K562 (cell line): ENCODE data around the gene MNDA. TPM values are rescaled to one million over a fixed set of nuclear protein-coding genes. Genes with fewer than 3 reads are reported as not detected.

Source experiments
- ATAC-seq: fragments of 200-7000 bp; cut with Tn5 transposase; 3 replicates; pipeline ENCODE4 v1.9.1; 2020; ENCODE audit warnings: moderate library complexity
- BruUV-seq: library from RNA; stranded (reverse); fragments of 400-500 nt; replicated peaks from 2 replicates; lab custom pipeline; 2021; lab: Mats Ljungman, UMichigan
- CTCF ChIA-PET: fragments of 300-600 bp; formaldehyde crosslinking; extraction: SDS; loops from one replicate; lab custom pipeline; 2021; ENCODE audit warnings: low intra/inter-chr PET ratio; lab: Yijun Ruan, JAX
- POLR2A ChIA-PET: fragments of 300-600, 350-650 bp; sonication (Branson Sonifier 250); formaldehyde crosslinking; extraction: SDS; loops from one replicate; lab custom pipeline; 2021; ENCODE audit warnings: antibody characterized with exemption, inconsistent platforms; lab: Yijun Ruan, JAX
- DNase-seq, 4 experiments: peaks; one replicate each; pipeline versions ENCODE4 v3.0.0 to v3.0.0-alpha.2; 2011 to 2018; ENCODE audit warnings: low spot score in 3 of 4, mixed read lengths in 3 of 4; ENCODE audit errors: extremely low read depth in 1 of 4
- FAIRE-seq: peaks from 2 replicates; lab custom pipeline; 2011; peaks lifted over from hg19 to GRCh38; lab: Jason Lieb, UNC
- H2AFZ ChIP-seq: 2 replicates; pipeline ENCODE4 v1.6.0; 2011; ENCODE audit warnings: low read depth, low read length, control low read depth, inconsistent platforms
- H3K27ac ChIP-seq: fragments of 200-600 bp; 3 replicates; pipeline ENCODE4 v1.8.0; 2011; ENCODE audit warnings: low read depth, mild to moderate bottlenecking, control low read depth, inconsistent platforms, low read length, moderate library complexity, mixed read lengths; ENCODE audit errors: extremely low read depth
- H3K27me3 ChIP-seq, 2 experiments: fragments of 300-600 bp in 1 of 2; 2 replicates in 1 of 2; 3 replicates in 1 of 2; pipeline versions ENCODE4 v1.6.0 to v1.8.0; 2011; ENCODE audit warnings: inconsistent platforms in 2 of 2, low read length in 2 of 2, mild to moderate bottlenecking in 1 of 2, mixed read lengths in 1 of 2, moderate library complexity in 1 of 2; ENCODE audit not compliant: control insufficient read depth in 2 of 2, insufficient read depth in 2 of 2
- H3K36me3 ChIP-seq: fragments of 300-600 bp; 3 replicates; pipeline ENCODE4 v1.8.0; 2011; ENCODE audit warnings: mild to moderate bottlenecking, low read length, inconsistent platforms; ENCODE audit not compliant: control insufficient read depth, insufficient read depth
- H3K4me1 ChIP-seq, 2 experiments: fragments of 200-600 bp in 1 of 2; replicated peaks in 1 of 2; 2 replicates in 1 of 2; 3 replicates in 1 of 2; pipeline versions ENCODE4 v1.5.1 to v1.8.0; 2011; ENCODE audit warnings: inconsistent platforms in 2 of 2, low read length in 2 of 2, mild to moderate bottlenecking in 1 of 2, mixed read lengths in 1 of 2, moderate library complexity in 1 of 2; ENCODE audit not compliant: control insufficient read depth in 2 of 2, insufficient read depth in 2 of 2
- H3K4me2 ChIP-seq: 2 replicates; pipeline ENCODE4 v1.6.1; 2011; ENCODE audit warnings: low read length, control low read depth, inconsistent platforms, mixed read lengths; ENCODE audit not compliant: insufficient read depth
- H3K4me3 ChIP-seq: fragments of 200-600 bp; sonication (generic), shearing (Covaris generic); 2 replicates; pipeline ENCODE4 v1.5.1; 2016; ENCODE audit warnings: control low read depth, inconsistent platforms
- H3K79me2 ChIP-seq: fragments of 200-600 bp; 3 replicates; pipeline ENCODE4 v1.8.0; 2011; ENCODE audit warnings: low read length, inconsistent platforms; ENCODE audit not compliant: control insufficient read depth, insufficient read depth
- H3K9ac ChIP-seq, 2 experiments: 2 replicates each; pipeline versions ENCODE4 v1.6.0 to v1.6.1; 2011; ENCODE audit warnings: low read depth in 2 of 2, low read length in 2 of 2, control low read depth in 1 of 2, inconsistent platforms in 1 of 2, mild to moderate bottlenecking in 1 of 2, mixed read lengths in 1 of 2; ENCODE audit not compliant: insufficient read depth in 1 of 2
- H3K9me1 ChIP-seq: one replicate; pipeline ENCODE4 v1.6.0; 2011; ENCODE audit warnings: inconsistent platforms, mild to moderate bottlenecking, low read length, moderate library complexity; ENCODE audit not compliant: control insufficient read depth, insufficient read depth
- H3K9me3 ChIP-seq: replicated peaks from 2 replicates; pipeline ENCODE4 v1.5.1; 2011; ENCODE audit warnings: low read depth, low read length, inconsistent platforms; ENCODE audit not compliant: control insufficient read depth, insufficient read depth
- H4K20me1 ChIP-seq: replicated peaks from 2 replicates; pipeline ENCODE4 v1.6.1; 2011; ENCODE audit warnings: low read length, inconsistent platforms, mixed read lengths; ENCODE audit not compliant: control insufficient read depth, insufficient read depth
- ETV6 ChIP-seq, 3 experiments: fragments of 150-350 bp in 1 of 3; sonication (generic) in 1 of 3; formaldehyde crosslinking in 1 of 3; IDR thresholded peaks; 2 replicates each; pipeline versions ENCODE4 v1.6.1 to v1.8.0; 2014 to 2022; ENCODE audit warnings: borderline replicate concordance in 2 of 3, low read depth in 2 of 3, antibody characterized with exemption in 1 of 3, low read length in 1 of 3, mild to moderate bottlenecking in 1 of 3, missing genetic modification reagents in 1 of 3
- KLF1 ChIP-seq: fragments of 450-650 bp; IDR thresholded peaks from 2 replicates; pipeline ENCODE4 v1.6.1; 2016; ENCODE audit warnings: missing genetic modification characterization, missing compliant biosample characterization
- POLR2B ChIP-seq: fragments of 450-650 bp; IDR thresholded peaks from 2 replicates; pipeline ENCODE4 v1.6.1; 2018; ENCODE audit warnings: low read depth; ENCODE audit not compliant: partially characterized antibody
- TAF7 ChIP-seq: fragments of 450-650 bp; IDR thresholded peaks from 2 replicates; pipeline ENCODE4 v1.6.1; 2016; ENCODE audit warnings: missing genetic modification characterization, missing compliant biosample characterization
- WGBS: fragments of 100-300 bp; shearing (Covaris generic); methylation state at CpG from one replicate; pipeline ENCODE4 v1.1.6; 2016; ENCODE audit warnings: low coverage, mixed read lengths; ENCODE audit not compliant: insufficient coverage; ENCODE audit errors: missing lambda C conversion rate; 5-methylcytosine and 5-hydroxymethylcytosine counted together
- in situ Hi-C: fragments of 300-500 bp; cut with MboI; formaldehyde crosslinking; loops from 4 replicates; pipeline ENCODE4 v1.15.0; 2018; ENCODE audit warnings: inconsistent platforms, mixed read lengths
- intact Hi-C: fragments of 100-400 bp; cut with micrococcal nuclease; formaldehyde crosslinking; loops from 2 replicates; pipeline ENCODE4 v1.14.2; 2022
- polyA plus RNA-seq, 8 experiments: library from polyadenylated mRNA; depleted of rRNA in 4 of 8; stranded (reverse) in 5 of 8; unstranded in 3 of 8; fragments of >200 nt; fragmentation: Nextera tagmentation in 2 of 8; fragmentation: Illumina TruSeq in 1 of 8; extraction: Ambion mirVana in 2 of 8; extraction: Trizol in 1 of 8; gene quantifications; 2 replicates each; pipeline versions ENCODE4 v1.2.1 to v1.2.3, GENCODE V29; 2011 to 2014; ENCODE audit warnings: inconsistent platforms in 1 of 8, missing spikeins in 1 of 8
- total RNA-seq, 7 experiments: library from RNA; depleted of rRNA in 6 of 7; stranded (reverse); fragments of >200 nt in 6 of 7; fragmentation: Illumina TruSeq in 2 of 7; extraction: Trizol in 2 of 7; gene quantifications; 2 replicates each; pipeline versions ENCODE4 v1.2.1 to v1.2.3, GENCODE V29; 2011 to 2021; ENCODE audit warnings: low replicate concordance in 1 of 7

Gene MNDA
- total and polyA plus RNA-seq, 9 of the 15 experiments (the other 6 are each of a cell fraction or from before 2014, with no cell fraction given), result 0.08 to 0.14 (median 0.09) TPM; not detected in 6

DNA sequence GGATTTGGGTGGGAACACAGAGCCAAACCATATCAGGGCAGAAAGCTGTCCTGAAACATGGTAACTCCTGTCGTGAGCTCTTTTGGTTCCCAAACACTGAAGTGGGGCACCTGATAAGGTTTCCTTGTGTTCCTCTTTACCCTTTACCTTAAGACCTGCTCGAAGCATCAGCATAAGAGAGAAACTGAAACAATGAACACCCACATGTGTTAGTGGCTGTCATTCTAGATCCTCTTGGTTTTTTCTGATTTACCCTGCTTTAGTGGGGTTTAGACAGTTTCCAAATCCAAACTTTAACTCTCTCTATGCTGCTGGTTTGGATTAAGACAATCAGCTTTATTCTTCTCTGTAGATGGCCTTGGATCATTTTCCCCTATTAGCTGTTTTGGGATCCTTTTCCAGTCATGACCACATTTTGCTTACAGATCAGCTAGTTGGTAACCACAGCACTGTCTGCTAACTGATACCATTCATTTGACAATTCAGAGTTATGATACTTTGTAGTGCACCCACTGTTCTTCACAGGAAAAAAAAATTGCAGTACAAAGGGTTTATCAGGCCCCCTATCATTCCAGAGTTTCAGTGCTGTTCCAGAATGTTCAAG, 975 bp upstream of the MNDA start:
- ChIA-PET POLR2A (no interaction called here), CTCF (no interaction called here)
- H3K27me3 ChIP-seq, result no peaks in the 10 kb centered on the region
- no peaks in the 10 kb centered on the region for H3K79me2 ChIP-seq
- DNase-seq (no peak), FAIRE-seq (no peak), ATAC-seq (no peak)
- H4K20me1 ChIP-seq, result no peaks in the 10 kb centered on the region
- BruUV-seq, result no TSS peak
- in situ Hi-C loops (no loop called here), intact Hi-C loops (no loop called here)
- H2AFZ ChIP-seq, result peak overlapping the region; percentile 44; the same call in 1 of the 2 replicates
- H3K4me3 ChIP-seq, result no peak overlapping the region
- no peak overlapping the region for H3K4me2 ChIP-seq
- no peak overlapping the region for H3K9ac ChIP-seq
- 29% methylated on average over 2 of the region's 2 CpGs for WGBS
- H3K9me3 ChIP-seq, result no peaks in the 10 kb centered on the region; the same call in 1 of the 2 replicates
- no peak overlapping the region for H3K27ac ChIP-seq
- no peaks in the 10 kb centered on the region; a peak in 1 of 5 replicates for H3K4me1 ChIP-seq
- no peaks in the 10 kb centered on the region for H3K36me3 ChIP-seq
- H3K9me1 ChIP-seq, result no peaks in the 10 kb centered on the region
- TF ChIP-seq POLR2B, result no peak
- no peak for TF ChIP-seq ETV6 (IDR thresholded peaks at IDR 0.05; ENCODE audit: borderline replicate concordance in 1 of 2, low read depth in 2 of 2, low read length in 1 of 2)
- no peak for TF ChIP-seq ETV6 (CRISPR knock-in tag; IDR thresholded peaks at IDR 0.05; ENCODE audit: borderline replicate concordance)
- no peak for TF ChIP-seq TAF7 (tag)

DNA sequence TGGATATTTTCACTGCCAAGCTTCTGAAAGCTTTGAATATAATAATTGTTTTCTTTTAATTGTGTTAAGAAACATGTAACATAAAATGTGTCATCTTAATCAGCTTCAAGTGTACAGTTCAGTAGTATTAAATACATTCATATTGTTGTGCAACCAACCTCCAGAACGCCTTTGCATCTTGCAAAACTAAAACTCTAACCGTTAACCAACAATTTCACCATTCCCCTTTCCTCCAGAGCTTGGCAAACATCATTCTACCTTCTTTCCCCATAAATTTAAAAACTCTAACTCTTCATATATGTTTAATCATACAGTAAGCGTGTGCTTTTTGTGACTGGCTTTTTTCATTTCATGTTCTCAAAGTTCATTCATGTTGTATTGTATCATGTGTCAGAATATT, 2.1 kb downstream of the MNDA start:
- H3K4me2 ChIP-seq, result no peak overlapping the region
- BruUV-seq, result no TSS peak
- no peak for DNase-seq
- no peak for ATAC-seq
- CTCF ChIA-PET, result no interaction called here
- H3K79me2 ChIP-seq, result no peaks in the 10 kb centered on the region
- H3K9me1 ChIP-seq, result no peaks in the 10 kb centered on the region
- H3K36me3 ChIP-seq, result no peaks in the 10 kb centered on the region
- in situ Hi-C loops (no loop called here), intact Hi-C loops (no loop called here)
- WGBS, result 52% methylated on average over 3 of the region's 3 CpGs
- no peaks in the 10 kb centered on the region; the same call in 1 of the 2 replicates for H3K9me3 ChIP-seq
- no peaks in the 10 kb centered on the region for H3K27me3 ChIP-seq
- H3K27ac ChIP-seq, result no peak overlapping the region
- TF ChIP-seq KLF1 (tag), result no peak
- no peak overlapping the region for H3K4me3 ChIP-seq
- FAIRE-seq, result no peak
- no peak overlapping the region for H3K9ac ChIP-seq
- H3K4me1 ChIP-seq, result no peaks in the 10 kb centered on the region; a peak in 1 of 5 replicates
- POLR2A ChIA-PET, result no interaction called here
- H2AFZ ChIP-seq, result no peak overlapping the region
- H4K20me1 ChIP-seq, result no peaks in the 10 kb centered on the region
